GM12801 (cell line): Measurements from ENCODE around the gene PTPN12.

Source experiments
- TF ChIP-seq, protein P1 (sequence below): IDR thresholded peaks from one replicate; pipeline ENCODE4 v1.5.1; 2011; ENCODE audit warnings: control low read depth; ENCODE audit not compliant: insufficient read length; ENCODE audit errors: extremely low read depth

Gene PTPN12

DNA sequence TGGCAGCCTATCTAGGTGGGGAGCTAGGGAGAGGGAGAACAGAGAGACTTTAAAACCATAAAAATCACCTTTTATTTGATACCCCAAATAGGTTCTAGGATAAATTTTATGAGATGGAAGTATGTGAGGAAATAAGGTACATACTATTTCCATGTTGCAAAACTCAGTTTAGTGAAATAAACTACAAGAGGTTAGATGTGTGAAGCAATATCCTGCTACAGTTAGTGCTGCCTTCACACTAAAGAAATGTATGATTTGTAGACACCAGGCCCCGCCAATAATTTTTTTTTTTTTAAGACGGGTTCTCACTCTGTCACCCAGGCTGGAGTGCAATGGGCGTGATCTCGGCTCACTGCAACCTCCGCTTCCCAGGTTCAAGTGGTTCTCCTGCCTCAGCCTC is 124.7 kb downstream of the PTPN12 start:
- TF ChIP-seq, protein P1, sequence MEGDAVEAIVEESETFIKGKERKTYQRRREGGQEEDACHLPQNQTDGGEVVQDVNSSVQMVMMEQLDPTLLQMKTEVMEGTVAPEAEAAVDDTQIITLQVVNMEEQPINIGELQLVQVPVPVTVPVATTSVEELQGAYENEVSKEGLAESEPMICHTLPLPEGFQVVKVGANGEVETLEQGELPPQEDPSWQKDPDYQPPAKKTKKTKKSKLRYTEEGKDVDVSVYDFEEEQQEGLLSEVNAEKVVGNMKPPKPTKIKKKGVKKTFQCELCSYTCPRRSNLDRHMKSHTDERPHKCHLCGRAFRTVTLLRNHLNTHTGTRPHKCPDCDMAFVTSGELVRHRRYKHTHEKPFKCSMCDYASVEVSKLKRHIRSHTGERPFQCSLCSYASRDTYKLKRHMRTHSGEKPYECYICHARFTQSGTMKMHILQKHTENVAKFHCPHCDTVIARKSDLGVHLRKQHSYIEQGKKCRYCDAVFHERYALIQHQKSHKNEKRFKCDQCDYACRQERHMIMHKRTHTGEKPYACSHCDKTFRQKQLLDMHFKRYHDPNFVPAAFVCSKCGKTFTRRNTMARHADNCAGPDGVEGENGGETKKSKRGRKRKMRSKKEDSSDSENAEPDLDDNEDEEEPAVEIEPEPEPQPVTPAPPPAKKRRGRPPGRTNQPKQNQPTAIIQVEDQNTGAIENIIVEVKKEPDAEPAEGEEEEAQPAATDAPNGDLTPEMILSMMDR: no peak

DNA sequence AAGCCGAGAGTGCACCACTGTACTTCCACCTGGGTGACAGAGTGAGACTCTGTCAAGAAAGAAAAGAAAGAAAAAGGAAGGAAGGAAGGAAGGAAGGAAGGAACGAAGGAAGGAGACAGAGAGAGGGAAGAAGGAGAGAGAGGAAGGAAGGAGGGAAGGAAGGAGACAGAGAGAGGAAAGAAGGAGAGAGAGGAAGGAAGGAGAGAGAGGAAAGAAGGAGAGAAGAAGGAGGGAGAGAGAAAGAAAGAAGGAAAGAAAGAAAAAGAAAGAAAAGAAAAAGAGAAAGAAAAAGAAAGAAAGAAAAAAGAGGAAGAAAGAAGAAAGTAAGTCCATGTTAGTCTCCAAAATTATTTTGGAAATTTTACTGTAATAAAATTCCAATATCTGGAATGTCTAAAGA is 125.8 kb downstream of the PTPN12 start:
- TF ChIP-seq, protein P1: no peak

DNA sequence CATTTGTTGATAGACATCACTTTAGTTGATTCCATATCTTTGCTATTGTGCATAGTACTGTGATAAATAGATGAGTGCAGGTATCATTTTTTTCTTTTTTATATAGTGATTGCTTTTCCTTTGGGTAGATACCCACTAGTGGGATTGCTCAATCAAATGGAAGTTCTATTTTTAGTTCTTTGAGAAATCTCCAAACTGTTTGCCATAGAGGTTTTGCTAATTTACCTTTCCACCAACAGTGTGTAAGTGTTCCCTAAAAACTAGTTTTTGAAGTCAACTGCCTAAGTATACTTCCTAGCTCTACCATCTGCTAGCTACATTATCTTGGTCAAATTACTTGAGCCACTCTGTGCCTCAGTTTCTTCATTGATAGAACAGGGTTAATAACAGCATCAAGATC is 127.6 kb downstream of the PTPN12 start:
- TF ChIP-seq, protein P1: no peak

DNA sequence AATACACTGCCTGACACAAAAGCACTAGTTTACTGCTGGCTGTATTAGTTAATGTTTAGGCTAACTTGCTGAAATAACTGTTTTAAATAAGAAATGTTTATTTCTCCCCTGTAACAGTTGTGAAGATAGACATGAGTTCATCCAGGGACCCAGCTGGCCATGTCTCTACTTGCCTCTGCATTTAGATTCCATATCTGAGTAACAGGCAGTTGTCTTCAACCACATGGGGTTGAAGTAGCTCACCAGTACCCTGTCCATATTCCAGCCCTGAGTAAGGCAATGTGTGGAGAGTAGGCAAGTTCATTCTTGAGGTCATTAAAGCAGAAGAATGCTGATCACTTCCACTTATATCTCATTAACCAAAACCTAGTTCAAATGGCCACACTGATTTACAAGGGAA is 128.1 kb downstream of the PTPN12 start:
- TF ChIP-seq, protein P1: no peak

DNA sequence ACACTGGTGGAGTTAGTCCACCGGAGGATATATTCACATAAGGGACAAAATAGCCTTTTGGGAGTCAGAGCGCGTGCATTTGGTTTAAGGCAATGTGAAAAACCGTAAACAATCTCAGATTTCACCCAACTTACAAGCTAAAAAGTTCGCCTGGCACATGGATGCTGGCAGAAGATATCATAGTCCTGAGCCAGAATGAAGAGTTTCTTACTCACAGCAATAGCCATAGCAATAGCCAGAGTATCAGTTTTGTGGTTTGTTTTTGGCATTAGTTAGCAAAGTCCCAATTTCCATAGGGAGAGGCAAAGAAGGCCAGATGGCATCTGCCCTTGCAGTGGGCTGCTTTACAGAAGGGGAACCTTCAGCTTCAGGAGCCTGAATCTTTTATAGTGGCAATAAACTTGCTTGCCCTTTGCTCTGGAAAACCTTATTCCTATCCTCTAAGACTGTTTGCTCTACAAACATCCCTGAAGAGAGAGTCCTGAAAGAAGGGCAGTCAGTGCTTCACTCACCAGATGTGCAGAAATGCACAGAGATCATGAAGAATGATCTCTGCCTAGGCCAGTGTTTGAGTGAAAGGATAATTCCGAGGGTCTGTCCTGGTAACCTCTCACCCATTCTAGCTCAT is 130.5 kb downstream of the PTPN12 start:
- TF ChIP-seq, protein P1: no peak

DNA sequence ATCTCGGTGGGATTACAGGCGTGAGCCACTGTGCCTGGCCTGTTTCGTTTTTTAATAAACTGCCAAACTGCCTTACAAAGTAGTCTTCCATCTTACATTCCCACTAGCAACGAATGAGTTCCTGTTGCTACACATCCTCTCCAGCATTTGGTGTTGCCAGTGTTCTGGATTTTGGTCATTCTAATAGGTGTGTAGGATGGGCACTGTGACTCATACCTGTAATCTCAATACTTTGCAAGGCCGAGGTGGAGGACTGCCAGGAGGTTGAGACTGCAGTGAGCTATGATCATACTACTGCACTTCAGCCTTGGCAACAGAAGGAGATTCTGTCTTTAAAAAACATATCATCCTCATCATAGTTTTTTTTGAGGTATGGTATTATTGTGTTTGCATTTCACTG is 137.8 kb downstream of the PTPN12 start:
- TF ChIP-seq, protein P1: no peak

DNA sequence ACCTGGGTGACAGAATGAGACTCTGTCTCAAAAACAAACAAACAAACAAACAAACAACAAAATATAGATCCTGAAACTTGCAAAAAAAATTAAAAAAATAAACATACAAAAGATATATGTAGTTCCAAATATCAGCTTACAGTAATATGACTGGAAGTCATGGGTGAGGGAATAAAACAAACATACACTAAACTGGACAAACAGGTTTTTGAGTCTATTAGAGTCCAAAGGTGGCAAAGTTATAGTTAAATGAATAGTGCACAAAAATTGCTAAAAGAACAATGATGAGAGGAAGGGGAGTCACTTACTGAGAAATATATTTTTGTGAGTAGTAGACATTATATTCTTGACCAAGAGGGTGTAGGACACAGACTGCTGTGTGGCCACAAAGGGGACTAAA is 142.5 kb downstream of the PTPN12 start:
- TF ChIP-seq, protein P1: no peak
